ENCODE data around the gene AGAP5. TPM values are rescaled to one million over a fixed set of nuclear protein-coding genes. Genes with fewer than 3 reads are reported as not detected.

AGAP5 gene
- total and polyA plus RNA-seq, 9 of the 15 experiments (the other 6 are each of a cell fraction or from before 2014, with no cell fraction given) = 0.32 to 7.5 (median 5.3) TPM

- TF ChIP-seq CC2D1A (IDR thresholded peaks at IDR 0.05) (peak; percentile 91), ARNT (IDR thresholded peaks at IDR 0.05) (peak in 1 of 2 experiments; percentile 44; a peak in 1 of 4 replicates), ZFP1 (CRISPR knock-in tag; IDR thresholded peaks at IDR 0.05) (0 out of 2 replicates have a peak, but pooled peaks have one; percentile 7), ATF1 (CRISPR knock-in tag; IDR thresholded peaks at IDR 0.05) (no peak), ATF1 (tag; IDR thresholded peaks at IDR 0.05) (peak; percentile 48), ZNF3 (CRISPR knock-in tag; IDR thresholded peaks at IDR 0.05) (no peak), ARID2 (IDR thresholded peaks at IDR 0.05) (peak; percentile 96), ATF7 (IDR thresholded peaks at IDR 0.05) (peak; percentile 91), ZNF280B (CRISPR knock-in tag; IDR thresholded peaks at IDR 0.05) (no peak), MEF2A (IDR thresholded peaks at IDR 0.05; ENCODE audit: control insufficient read depth, low read depth, low read length) (peak; percentile 79), ZNF24 (IDR thresholded peaks at IDR 0.05) (peak; percentile 28; the same call in 1 of the 2 replicates), STAT5B (CRISPR knock-in tag; IDR thresholded peaks at IDR 0.05) (no peak), ETV5 (CRISPR knock-in tag; IDR thresholded peaks at IDR 0.05; ENCODE audit: low read depth) (0 out of 2 replicates have a peak, but pooled peaks have one; percentile 25), ARHGAP35 (IDR thresholded peaks at IDR 0.05; ENCODE audit: partially characterized antibody) (peak; percentile 20), NBN (IDR thresholded peaks at IDR 0.05; ENCODE audit: low read depth) (peak; percentile 20; the same call in 1 of the 2 replicates), SMC3 (conservative IDR thresholded peaks at IDR 0.05; ENCODE audit: insufficient read depth, low read depth, low read length) (peak; percentile 99), EHMT2 (IDR thresholded peaks at IDR 0.05) (0 out of 2 replicates have a peak, but pooled peaks have one; percentile 26), ZBTB26 (CRISPR knock-in tag; IDR thresholded peaks at IDR 0.05) (0 out of 2 replicates have a peak, but pooled peaks have one; percentile 59), JUND (IDR thresholded peaks at IDR 0.05; ENCODE audit: borderline replicate concordance, low read depth, low read length) (peak; percentile 57), JUND (tag; IDR thresholded peaks at IDR 0.05; ENCODE audit: borderline replicate concordance, low read depth, low read length) (peak; percentile 68; the same call in 2 of the 3 replicates)
- TF ChIP-seq, protein P1, sequence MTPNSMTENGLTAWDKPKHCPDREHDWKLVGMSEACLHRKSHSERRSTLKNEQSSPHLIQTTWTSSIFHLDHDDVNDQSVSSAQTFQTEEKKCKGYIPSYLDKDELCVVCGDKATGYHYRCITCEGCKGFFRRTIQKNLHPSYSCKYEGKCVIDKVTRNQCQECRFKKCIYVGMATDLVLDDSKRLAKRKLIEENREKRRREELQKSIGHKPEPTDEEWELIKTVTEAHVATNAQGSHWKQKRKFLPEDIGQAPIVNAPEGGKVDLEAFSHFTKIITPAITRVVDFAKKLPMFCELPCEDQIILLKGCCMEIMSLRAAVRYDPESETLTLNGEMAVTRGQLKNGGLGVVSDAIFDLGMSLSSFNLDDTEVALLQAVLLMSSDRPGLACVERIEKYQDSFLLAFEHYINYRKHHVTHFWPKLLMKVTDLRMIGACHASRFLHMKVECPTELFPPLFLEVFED (CRISPR knock-in tag; conservative IDR thresholded peaks at IDR 0.05) = 0 out of 2 replicates have a peak, but pooled peaks have one; percentile 36
- TF ChIP-seq, protein P2, sequence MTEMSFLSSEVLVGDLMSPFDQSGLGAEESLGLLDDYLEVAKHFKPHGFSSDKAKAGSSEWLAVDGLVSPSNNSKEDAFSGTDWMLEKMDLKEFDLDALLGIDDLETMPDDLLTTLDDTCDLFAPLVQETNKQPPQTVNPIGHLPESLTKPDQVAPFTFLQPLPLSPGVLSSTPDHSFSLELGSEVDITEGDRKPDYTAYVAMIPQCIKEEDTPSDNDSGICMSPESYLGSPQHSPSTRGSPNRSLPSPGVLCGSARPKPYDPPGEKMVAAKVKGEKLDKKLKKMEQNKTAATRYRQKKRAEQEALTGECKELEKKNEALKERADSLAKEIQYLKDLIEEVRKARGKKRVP (CRISPR knock-in tag; IDR thresholded peaks at IDR 0.05) = 0 out of 2 replicates have a peak, but pooled peaks have one; percentile 6
- TF ChIP-seq, protein P3, sequence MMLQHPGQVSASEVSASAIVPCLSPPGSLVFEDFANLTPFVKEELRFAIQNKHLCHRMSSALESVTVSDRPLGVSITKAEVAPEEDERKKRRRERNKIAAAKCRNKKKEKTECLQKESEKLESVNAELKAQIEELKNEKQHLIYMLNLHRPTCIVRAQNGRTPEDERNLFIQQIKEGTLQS (IDR thresholded peaks at IDR 0.05) = peak; percentile 73
- TF ChIP-seq, protein P3 (CRISPR knock-in tag; conservative IDR thresholded peaks at IDR 0.05) = no peak; the same call in 1 of the 2 replicates
These were observed 53.7 kb downstream of the AGAP5 start (continued) for GRCh38 chr10:73644015-73644743.
